Lower leg skin (tissue), 3 donors: ENCODE results near the gene NAXD.

Experiments
- POLR2A ChIP-seq, 2 donors: fragments of 450-650 bp; IDR thresholded peaks; one replicate each; pipeline ENCODE4 v1.6.1; 2016 to 2017; ENCODE audit warnings: antibody characterized with exemption in 2 of 2, mild to moderate bottlenecking in 1 of 2, moderate library complexity in 1 of 2
- TF ChIP-seq, protein P1 (sequence below), 3 donors: fragments of 450-650 bp; IDR thresholded peaks; one replicate each; pipeline ENCODE4 v1.5.1; 2016; ENCODE audit warnings: antibody characterized with exemption in 3 of 3, mild to moderate bottlenecking in 3 of 3, moderate library complexity in 2 of 3

DNA sequence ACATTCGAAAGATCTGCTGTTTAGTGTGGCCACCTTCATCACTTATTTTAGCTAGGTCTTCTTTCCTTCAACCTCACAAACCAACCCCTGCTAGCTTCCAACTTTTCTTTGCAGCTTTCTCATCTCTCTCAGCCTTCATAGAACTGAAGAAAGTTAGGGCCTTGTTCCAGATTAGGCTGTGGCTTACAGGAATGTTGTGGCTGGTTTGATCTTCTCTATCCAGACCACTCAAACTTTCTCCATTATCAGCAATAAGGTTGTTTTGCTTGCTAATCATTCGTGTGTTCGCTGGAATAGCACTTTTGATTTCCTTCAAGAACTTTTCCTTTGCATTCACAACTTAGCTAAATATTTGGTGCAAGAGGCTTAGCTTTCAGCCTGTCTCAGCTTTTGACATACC is 45.9 kb downstream of the NAXD start:
- no peak for TF ChIP-seq POLR2A (IDR thresholded peaks at IDR 0.05)
- TF ChIP-seq, protein P1, sequence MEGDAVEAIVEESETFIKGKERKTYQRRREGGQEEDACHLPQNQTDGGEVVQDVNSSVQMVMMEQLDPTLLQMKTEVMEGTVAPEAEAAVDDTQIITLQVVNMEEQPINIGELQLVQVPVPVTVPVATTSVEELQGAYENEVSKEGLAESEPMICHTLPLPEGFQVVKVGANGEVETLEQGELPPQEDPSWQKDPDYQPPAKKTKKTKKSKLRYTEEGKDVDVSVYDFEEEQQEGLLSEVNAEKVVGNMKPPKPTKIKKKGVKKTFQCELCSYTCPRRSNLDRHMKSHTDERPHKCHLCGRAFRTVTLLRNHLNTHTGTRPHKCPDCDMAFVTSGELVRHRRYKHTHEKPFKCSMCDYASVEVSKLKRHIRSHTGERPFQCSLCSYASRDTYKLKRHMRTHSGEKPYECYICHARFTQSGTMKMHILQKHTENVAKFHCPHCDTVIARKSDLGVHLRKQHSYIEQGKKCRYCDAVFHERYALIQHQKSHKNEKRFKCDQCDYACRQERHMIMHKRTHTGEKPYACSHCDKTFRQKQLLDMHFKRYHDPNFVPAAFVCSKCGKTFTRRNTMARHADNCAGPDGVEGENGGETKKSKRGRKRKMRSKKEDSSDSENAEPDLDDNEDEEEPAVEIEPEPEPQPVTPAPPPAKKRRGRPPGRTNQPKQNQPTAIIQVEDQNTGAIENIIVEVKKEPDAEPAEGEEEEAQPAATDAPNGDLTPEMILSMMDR (IDR thresholded peaks at IDR 0.05) = no peak
